IMR-90 (cell line): Measurements from ENCODE around the gene STARD13. TPM values are rescaled to one million over a fixed set of nuclear protein-coding genes. Genes with fewer than 3 reads are reported as not detected.

Experiments used
- ATAC-seq: fragments of 200-7000 bp; cut with Tn5 transposase; 2 replicates; pipeline ENCODE4 v1.9.1; 2020; ENCODE audit warnings: low read depth, mild to moderate bottlenecking, moderate library complexity
- BruUV-seq: library from RNA; stranded (reverse); fragments of 400-500 nt; replicated peaks from 2 replicates; lab custom pipeline; 2021; lab: Mats Ljungman, UMichigan
- CTCF ChIA-PET: fragments of 300-600 bp; formaldehyde crosslinking; extraction: SDS; loops from one replicate; lab custom pipeline; 2021; ENCODE audit warnings: antibody characterized with exemption; lab: Yijun Ruan, JAX
- POLR2A ChIA-PET: fragments of 300-600 bp; sonication (Branson Sonifier 250); formaldehyde crosslinking; loops from one replicate; lab custom pipeline; 2022; ENCODE audit warnings: antibody characterized with exemption; ENCODE audit not compliant: unreplicated experiment; lab: Charles Lee
- DNase-seq: peaks from one replicate; pipeline ENCODE4 v3.0.0; 2013
- H2AFZ ChIP-seq: replicated peaks from 2 replicates; pipeline ENCODE3; 2013; ENCODE audit warnings: low read length, mild to moderate bottlenecking; ENCODE audit not compliant: poor library complexity
- H2AK5ac ChIP-seq: 2 replicates; pipeline ENCODE4 v1.6.1; 2013; ENCODE audit warnings: low read depth, low read length, inconsistent platforms
- H2AK9ac ChIP-seq: replicated peaks from 2 replicates; pipeline ENCODE3; 2013; ENCODE audit warnings: mild to moderate bottlenecking, low read depth, low read length, moderate library complexity; ENCODE audit not compliant: poor library complexity
- H2BK120ac ChIP-seq: 2 replicates; pipeline ENCODE4 v1.6.1; 2013; ENCODE audit warnings: low read depth, low read length, inconsistent platforms
- H2BK15ac ChIP-seq: 3 replicates; pipeline ENCODE4 v1.6.1; 2013; ENCODE audit warnings: low read depth, low read length, inconsistent platforms
- H2BK20ac ChIP-seq: 2 replicates; pipeline ENCODE4 v1.6.1; 2013; ENCODE audit warnings: low read depth, mild to moderate bottlenecking, inconsistent platforms, low read length, moderate library complexity
- H2BK5ac ChIP-seq: 2 replicates; pipeline ENCODE4 v1.6.1; 2013; ENCODE audit warnings: mild to moderate bottlenecking, low read depth, low read length, inconsistent platforms; ENCODE audit not compliant: poor library complexity, severe bottlenecking
- H3K14ac ChIP-seq: replicated peaks from 2 replicates; pipeline ENCODE4 v1.6.1; 2013; ENCODE audit warnings: low read depth, low read length, inconsistent platforms
- H3K18ac ChIP-seq: 2 replicates; pipeline ENCODE4 v1.6.1; 2013; ENCODE audit warnings: low read depth, low read length, control low read depth
- H3K23ac ChIP-seq: 2 replicates; pipeline ENCODE4 v1.6.1; 2013; ENCODE audit warnings: low read depth, low read length, inconsistent platforms
- H3K27ac ChIP-seq: 2 replicates; pipeline ENCODE4 v1.5.1; 2013; ENCODE audit warnings: mild to moderate bottlenecking, control low read depth, low read length; ENCODE audit not compliant: insufficient read depth
- H3K27me3 ChIP-seq: 2 replicates; pipeline ENCODE4 v1.6.1; 2013; ENCODE audit warnings: low read length; ENCODE audit not compliant: control insufficient read depth, insufficient read depth
- H3K36me3 ChIP-seq: 2 replicates; pipeline ENCODE4 v1.6.1; 2013; ENCODE audit warnings: low read length, mixed read lengths; ENCODE audit not compliant: control insufficient read depth, insufficient read depth
- H3K4ac ChIP-seq: 2 replicates; pipeline ENCODE4 v1.6.1; 2013; ENCODE audit warnings: low read depth, low read length, inconsistent platforms
- H3K4me1 ChIP-seq: 2 replicates; pipeline ENCODE4 v1.6.1; 2013; ENCODE audit warnings: low read length, mixed read lengths; ENCODE audit not compliant: control insufficient read depth, insufficient read depth
- H3K4me2 ChIP-seq: 2 replicates; pipeline ENCODE4 v1.6.1; 2013; ENCODE audit warnings: low read depth, mild to moderate bottlenecking, control low read depth, low read length, moderate library complexity
- H3K4me3 ChIP-seq: 2 replicates; pipeline ENCODE4 v1.5.1; 2013; ENCODE audit warnings: low read depth, mild to moderate bottlenecking, control low read depth, low read length, moderate library complexity; ENCODE audit not compliant: insufficient read depth
- H3K56ac ChIP-seq: 2 replicates; pipeline ENCODE4 v1.6.1; 2013; ENCODE audit warnings: low read length, inconsistent platforms; ENCODE audit not compliant: insufficient read depth; ENCODE audit errors: extremely low read depth
- H3K79me1 ChIP-seq, 2 experiments: 2 replicates each; pipeline ENCODE4 v1.6.1; 2013; ENCODE audit warnings: low read length in 2 of 2, inconsistent platforms in 1 of 2, low read depth in 1 of 2
- H3K9ac ChIP-seq: 2 replicates; pipeline ENCODE4 v1.6.1; 2013; ENCODE audit warnings: low read depth, low read length, control low read depth
- H3K9me1 ChIP-seq: 2 replicates; pipeline ENCODE4 v1.6.1; 2013; ENCODE audit warnings: low read length, inconsistent platforms; ENCODE audit not compliant: insufficient read depth
- H3K9me3 ChIP-seq: 2 replicates; pipeline ENCODE4 v1.6.1; 2013; ENCODE audit warnings: low read length; ENCODE audit not compliant: control insufficient read depth, insufficient read depth
- H4K20me1 ChIP-seq: 2 replicates; pipeline ENCODE4 v1.6.1; 2013; ENCODE audit warnings: low read length, inconsistent platforms; ENCODE audit not compliant: insufficient read depth
- H4K5ac ChIP-seq: 2 replicates; pipeline ENCODE4 v1.6.1; 2013; ENCODE audit warnings: mild to moderate bottlenecking, low read depth, low read length, control low read depth
- H4K8ac ChIP-seq, 2 experiments: 2 replicates each; pipeline ENCODE4 v1.6.1; 2013; ENCODE audit warnings: low read depth in 2 of 2, low read length in 2 of 2, control low read depth in 1 of 2, inconsistent platforms in 1 of 2
- H4K91ac ChIP-seq: 2 replicates; pipeline ENCODE4 v1.6.1; 2013; ENCODE audit warnings: low read depth, low read length, inconsistent platforms; ENCODE audit not compliant: insufficient read depth
- CEBPB ChIP-seq: IDR thresholded peaks from 2 replicates; pipeline ENCODE4 v1.6.1; 2012; ENCODE audit warnings: low read depth, low read length, improper control_type of control experiment
- WGBS, 2 experiments: methylation state at CpG; one replicate each; pipeline versions ENCODE4 v1.1.5 to v1.1.7; 2013; ENCODE audit warnings: missing lambda C conversion rate in 2 of 2; ENCODE audit not compliant: insufficient read length in 1 of 2; ENCODE audit errors: extremely low coverage in 2 of 2; 5-methylcytosine and 5-hydroxymethylcytosine counted together
- dilution Hi-C: fragments of 300-500 bp; cut with HindIII; formaldehyde crosslinking; loops from one replicate; pipeline ENCODE4 v1.14.3; 2018; ENCODE audit warnings: low sequenced_read_pairs; ENCODE audit not compliant: unreplicated experiment
- in situ Hi-C: fragments of 300-500 bp; cut with MboI; formaldehyde crosslinking; loops from 3 replicates; pipeline ENCODE4 v1.14.3; 2019; ENCODE audit warnings: low sequenced_read_pairs, inconsistent platforms, mixed read lengths
- intact Hi-C: fragments of 100-400 bp; cut with micrococcal nuclease; formaldehyde crosslinking; loops from 2 replicates; pipeline ENCODE4 v1.10.0; 2022
- polyA plus RNA-seq, 3 experiments: library from polyadenylated mRNA; depleted of rRNA; stranded (reverse); fragments of >200 nt; gene quantifications; 2 replicates each; pipeline ENCODE4 v1.2.3, GENCODE V29; 2012; ENCODE audit warnings: low replicate concordance in 1 of 3
- total RNA-seq: library from RNA; depleted of rRNA; stranded (reverse); fragments of >200 nt; gene quantifications from 2 replicates; pipeline ENCODE4 v1.2.3, GENCODE V29; 2012

STARD13 gene
- total and polyA plus RNA-seq, 2 of the 4 experiments (the other 2 are of a cell fraction), result 23.6 to 46.6 TPM

DNA sequence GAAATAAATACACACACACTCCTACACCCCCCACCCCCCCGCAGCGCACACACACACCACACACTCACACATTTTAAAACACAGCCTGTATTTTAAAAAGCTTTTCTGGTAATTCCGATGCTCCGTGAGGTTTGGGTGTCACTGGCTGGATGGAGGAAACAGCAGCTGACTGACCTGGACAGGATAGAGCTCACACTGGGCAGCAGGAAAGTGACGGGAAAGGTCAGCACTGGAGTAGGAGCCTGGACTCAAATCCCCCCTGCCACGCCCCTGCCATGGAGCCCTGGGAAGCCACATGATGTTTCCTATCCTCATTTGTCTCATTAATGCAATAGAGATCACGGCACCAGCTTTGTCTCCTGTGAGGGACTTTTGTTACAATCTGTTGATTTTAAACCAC, 49.3 kb upstream of the STARD13 start:
- intact Hi-C loops, result no loop called here
- no peak overlapping the region for H3K4ac ChIP-seq
- peaks cover 12% of the 10 kb centered on the region for H3K36me3 ChIP-seq
- BruUV-seq, result no TSS peak
- H3K9ac ChIP-seq, result no peak overlapping the region
- H2BK120ac ChIP-seq, result no peak overlapping the region
- dilution Hi-C loops, result no loop called here
- H3K79me1 ChIP-seq, result peaks cover 42 to 54% of the 10 kb centered on the region in 2 experiments
- H4K20me1 ChIP-seq, result peaks cover 10% of the 10 kb centered on the region; the same call in 1 of the 2 replicates
- H3K4me3 ChIP-seq, result no peak overlapping the region
- H3K4me2 ChIP-seq, result no peak overlapping the region
- no peak overlapping the region for H3K18ac ChIP-seq
- no peak overlapping the region for H2AK5ac ChIP-seq
- POLR2A ChIA-PET, result no interaction called here
- no peak overlapping the region for H4K5ac ChIP-seq
- CTCF ChIA-PET, result no interaction called here
- H3K56ac ChIP-seq, result no peak overlapping the region
- peaks cover 14% of the 10 kb centered on the region for H3K9me1 ChIP-seq
- TF ChIP-seq CEBPB, result no peak
- H2BK5ac ChIP-seq, result no peak overlapping the region
- no peak overlapping the region for H3K27ac ChIP-seq
- no peak overlapping the region for H4K91ac ChIP-seq
- no peak overlapping the region for H3K14ac ChIP-seq
- H2BK15ac ChIP-seq, result no peak overlapping the region
- no peaks in the 10 kb centered on the region for H3K27me3 ChIP-seq
- H4K8ac ChIP-seq, result no peak overlapping the region
- no peak overlapping the region for H2BK20ac ChIP-seq
- no peak overlapping the region for H2AFZ ChIP-seq
- DNase-seq (no peak), ATAC-seq (no peak)
- H3K23ac ChIP-seq, result no peak overlapping the region
- in situ Hi-C loops, result no loop called here
- H2AK9ac ChIP-seq, result no peak overlapping the region
- H3K9me3 ChIP-seq, result no peaks in the 10 kb centered on the region
- no peaks in the 10 kb centered on the region for H3K4me1 ChIP-seq
- no CpG with 5 or more reads among the region's 7 CpGs for WGBS, 2 experiments
